Measurements from ENCODE around the gene VPS51. TPM values are rescaled to one million over a fixed set of nuclear protein-coding genes. Genes with fewer than 3 reads are reported as not detected.
A peak's percentile ranks its signal among the peaks of the same experiment; 100 is the strongest.

VPS51 gene
- total RNA-seq, 3 donors from 2014 or later: 161 to 165 (median 161) TPM

- H3K27me3 Mint-ChIP-seq (ENCODE audit: low read depth): no peaks in the 10 kb centered on the region
- ATAC-seq (no peak), DNase-seq (no peak)
- H3K4me1 Mint-ChIP-seq (ENCODE audit: low read depth): peaks cover 26% of the 10 kb centered on the region
- peaks cover 22% of the 10 kb centered on the region for H3K36me3 Mint-ChIP-seq (ENCODE audit: insufficient read depth)
- H3K4me3 Mint-ChIP-seq: peak overlapping the region; percentile 93
- H3K9me3 Mint-ChIP-seq: no peaks in the 10 kb centered on the region
Observed at GRCh38 chr11:65085446-65085845, 10.6 kb upstream of the VPS51 start.

- Mint-ChIP-seq H3K4me3 (no peak overlapping the region), H3K36me3 (ENCODE audit: insufficient read depth) (peaks cover 22% of the 10 kb centered on the region), H3K4me1 (ENCODE audit: low read depth) (peaks cover 26% of the 10 kb centered on the region), H3K27me3 (ENCODE audit: low read depth) (no peaks in the 10 kb centered on the region), H3K9me3 (no peaks in the 10 kb centered on the region)
- ATAC-seq (no peak), DNase-seq (no peak)
Observed at GRCh38 chr11:65086809-65087208, 9.2 kb upstream of the VPS51 start.

GRCh38 chr11:65087216-65087615, 8.8 kb upstream of the VPS51 start:
- H3K9me3 Mint-ChIP-seq: no peaks in the 10 kb centered on the region
- H3K36me3 Mint-ChIP-seq (ENCODE audit: insufficient read depth): peaks cover 22% of the 10 kb centered on the region
- H3K27me3 Mint-ChIP-seq (ENCODE audit: low read depth): no peaks in the 10 kb centered on the region
- peaks cover 26% of the 10 kb centered on the region for H3K4me1 Mint-ChIP-seq (ENCODE audit: low read depth)
- H3K4me3 Mint-ChIP-seq: no peak overlapping the region
- ATAC-seq: no peak
- no peak for DNase-seq

- DNase-seq (no peak), ATAC-seq (no peak)
- Mint-ChIP-seq H3K36me3 (ENCODE audit: insufficient read depth) (peaks cover 22% of the 10 kb centered on the region), H3K4me1 (ENCODE audit: low read depth) (peaks cover 24% of the 10 kb centered on the region), H3K9me3 (no peaks in the 10 kb centered on the region), H3K4me3 (no peak overlapping the region), H3K27me3 (ENCODE audit: low read depth) (no peaks in the 10 kb centered on the region)
Observed at GRCh38 chr11:65087827-65088226, 8.2 kb upstream of the VPS51 start.

- H3K36me3 Mint-ChIP-seq (ENCODE audit: insufficient read depth): peaks cover 22% of the 10 kb centered on the region
Observed at GRCh38 chr11:65089621-65090020, 6.4 kb upstream of the VPS51 start.

GRCh38 chr11:65090628-65091027, 5.4 kb upstream of the VPS51 start:
- no peak for ATAC-seq
- H3K9me3 Mint-ChIP-seq: no peaks in the 10 kb centered on the region
- no peak overlapping the region for H3K4me3 Mint-ChIP-seq
- no peaks in the 10 kb centered on the region for H3K27me3 Mint-ChIP-seq (ENCODE audit: low read depth)
- peaks cover 21% of the 10 kb centered on the region for H3K36me3 Mint-ChIP-seq (ENCODE audit: insufficient read depth)
- peaks cover 5% of the 10 kb centered on the region for H3K4me1 Mint-ChIP-seq (ENCODE audit: low read depth)
- no peak for DNase-seq

More at GRCh38 chr11:65089621-65090020, 6.4 kb upstream of the VPS51 start:
- H3K4me1 Mint-ChIP-seq (ENCODE audit: low read depth): peaks cover 13% of the 10 kb centered on the region
- H3K27me3 Mint-ChIP-seq (ENCODE audit: low read depth): no peaks in the 10 kb centered on the region
- no peaks in the 10 kb centered on the region for H3K9me3 Mint-ChIP-seq
- no peak for DNase-seq
- H3K4me3 Mint-ChIP-seq: no peak overlapping the region
- no peak for ATAC-seq

GRCh38 chr11:65095427-65095826, 587 bp upstream of the VPS51 start:
- H3K4me1 Mint-ChIP-seq (ENCODE audit: low read depth): peaks cover 15% of the 10 kb centered on the region
- ATAC-seq (no peak), DNase-seq (no peak)
- H3K36me3 Mint-ChIP-seq (ENCODE audit: insufficient read depth): peaks cover 5% of the 10 kb centered on the region
- H3K9me3 Mint-ChIP-seq: no peaks in the 10 kb centered on the region
- peak overlapping the region; percentile 92 for H3K4me3 Mint-ChIP-seq
- no peaks in the 10 kb centered on the region for H3K27me3 Mint-ChIP-seq (ENCODE audit: low read depth)

- Mint-ChIP-seq H3K36me3 (ENCODE audit: insufficient read depth) (peaks cover 7% of the 10 kb centered on the region), H3K27me3 (ENCODE audit: low read depth) (no peaks in the 10 kb centered on the region), H3K4me3 (peak overlapping the region; percentile 92), H3K9me3 (no peaks in the 10 kb centered on the region), H3K4me1 (ENCODE audit: low read depth) (peaks cover 15% of the 10 kb centered on the region)
- ATAC-seq: no peak
- DNase-seq: no peak
Observed at GRCh38 chr11:65096926-65097325, 912 bp downstream of the VPS51 start.

GRCh38 chr11:65100674-65101350, 4.8 kb downstream of the VPS51 start:
- peaks cover 15% of the 10 kb centered on the region for H3K4me1 Mint-ChIP-seq (ENCODE audit: low read depth)
- peaks cover 14% of the 10 kb centered on the region for H3K36me3 Mint-ChIP-seq (ENCODE audit: insufficient read depth)
- H3K9me3 Mint-ChIP-seq: no peaks in the 10 kb centered on the region
- DNase-seq (no peak), ATAC-seq (no peak)
- no peak overlapping the region for H3K4me3 Mint-ChIP-seq
- H3K27me3 Mint-ChIP-seq (ENCODE audit: low read depth): no peaks in the 10 kb centered on the region

- Mint-ChIP-seq H3K4me1 (ENCODE audit: low read depth) (peaks cover 15% of the 10 kb centered on the region), H3K4me3 (no peak overlapping the region), H3K36me3 (ENCODE audit: insufficient read depth) (peaks cover 21% of the 10 kb centered on the region), H3K27me3 (ENCODE audit: low read depth) (no peaks in the 10 kb centered on the region), H3K9me3 (no peaks in the 10 kb centered on the region)
- ATAC-seq (no peak), DNase-seq (no peak)
Observed at GRCh38 chr11:65102142-65103095, 6.4 kb downstream of the VPS51 start.

- no peaks in the 10 kb centered on the region for H3K9me3 Mint-ChIP-seq
- ATAC-seq: no peak
- no peak for DNase-seq
- H3K36me3 Mint-ChIP-seq (ENCODE audit: insufficient read depth): peaks cover 20% of the 10 kb centered on the region
- H3K27me3 Mint-ChIP-seq (ENCODE audit: low read depth): no peaks in the 10 kb centered on the region
- no peak overlapping the region for H3K4me3 Mint-ChIP-seq
- H3K4me1 Mint-ChIP-seq (ENCODE audit: low read depth): peaks cover 10% of the 10 kb centered on the region
Observed at GRCh38 chr11:65103476-65103875, 7.5 kb downstream of the VPS51 start.

GRCh38 chr11:65104628-65105027, 8.6 kb downstream of the VPS51 start:
- DNase-seq: no peak
- peaks cover 8% of the 10 kb centered on the region for H3K4me1 Mint-ChIP-seq (ENCODE audit: low read depth)
- H3K27me3 Mint-ChIP-seq (ENCODE audit: low read depth): no peaks in the 10 kb centered on the region
- H3K36me3 Mint-ChIP-seq (ENCODE audit: insufficient read depth): peaks cover 16% of the 10 kb centered on the region
- no peaks in the 10 kb centered on the region for H3K9me3 Mint-ChIP-seq
- no peak overlapping the region for H3K4me3 Mint-ChIP-seq
- no peak for ATAC-seq

- Mint-ChIP-seq H3K36me3 (ENCODE audit: insufficient read depth) (peaks cover 17% of the 10 kb centered on the region), H3K4me3 (no peak overlapping the region), H3K27me3 (ENCODE audit: low read depth) (no peaks in the 10 kb centered on the region), H3K9me3 (no peaks in the 10 kb centered on the region), H3K4me1 (ENCODE audit: low read depth) (peaks cover 29% of the 10 kb centered on the region)
- no peak for DNase-seq
- no peak for ATAC-seq
Observed at GRCh38 chr11:65107078-65107477, 11.1 kb downstream of the VPS51 start.

GRCh38 chr11:65107751-65108468, 11.9 kb downstream of the VPS51 start:
- DNase-seq (no peak), ATAC-seq (no peak)
- no peaks in the 10 kb centered on the region for H3K9me3 Mint-ChIP-seq
- peaks cover 30% of the 10 kb centered on the region for H3K4me1 Mint-ChIP-seq (ENCODE audit: low read depth)
- H3K4me3 Mint-ChIP-seq: no peak overlapping the region
- peaks cover 17% of the 10 kb centered on the region for H3K36me3 Mint-ChIP-seq (ENCODE audit: insufficient read depth)
- H3K27me3 Mint-ChIP-seq (ENCODE audit: low read depth): no peaks in the 10 kb centered on the region

All from activated T-cell treated with anti-CD3 and anti-CD28 coated beads, Interleukin-2, amount 50 U/mL, for 4 hours (primary cell).